Activated T-cell treated with anti-CD3 and anti-CD28 coated beads, Interleukin-2, amount 50 U/mL, for 4 hours (primary cell): ENCODE data around the gene FAM3A. TPM values are rescaled to one million over a fixed set of nuclear protein-coding genes. Genes with fewer than 3 reads are reported as not detected.
"Not testable (repeated sequence)": the region's sequence is repeated elsewhere in the genome, so short reads cannot be mapped to it uniquely, and the experiment has no call there.

Source experiments
- ATAC-seq, 2 donors: fragments of 200-7000 bp; cut with Tn5 transposase; one replicate each; pipeline ENCODE4 v1.10.0; 2021
- DNase-seq: peaks from one replicate; pipeline ENCODE4 v3.0.0-alpha.2; 2020
- H3K27me3 Mint-ChIP-seq: one replicate; pipeline ENCODE4 v1.8.0; 2021; ENCODE audit warnings: low read depth, mixed read lengths
- H3K36me3 Mint-ChIP-seq: one replicate; pipeline ENCODE4 v1.8.0; 2022; ENCODE audit warnings: mixed read lengths; ENCODE audit not compliant: insufficient read depth
- H3K4me1 Mint-ChIP-seq: one replicate; pipeline ENCODE4 v1.8.0; 2021; ENCODE audit warnings: low read depth, mixed read lengths
- H3K4me3 Mint-ChIP-seq: one replicate; pipeline ENCODE4 v1.8.0; 2021; ENCODE audit warnings: mild to moderate bottlenecking, moderate library complexity, mixed read lengths
- H3K9me3 Mint-ChIP-seq: one replicate; pipeline ENCODE4 v1.8.0; 2021; ENCODE audit warnings: mixed read lengths
- total RNA-seq, 3 donors: library from RNA; stranded (reverse); gene quantifications; one replicate each; pipeline ENCODE4 v1.2.1, GENCODE V29; 2021

FAM3A gene, protein sequence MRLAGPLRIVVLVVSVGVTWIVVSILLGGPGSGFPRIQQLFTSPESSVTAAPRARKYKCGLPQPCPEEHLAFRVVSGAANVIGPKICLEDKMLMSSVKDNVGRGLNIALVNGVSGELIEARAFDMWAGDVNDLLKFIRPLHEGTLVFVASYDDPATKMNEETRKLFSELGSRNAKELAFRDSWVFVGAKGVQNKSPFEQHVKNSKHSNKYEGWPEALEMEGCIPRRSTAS
- total RNA-seq: 10 to 100 TPM; 30.4 to 40.7 (median 30.8) TPM

GRCh38 chrX:154515966-154516655 is at the start of gene FAM3A:
Gene FAM3A (minus strand): TSS chrX:154516232. CDS start chrX:154515772, 460 bp downstream.
- Mint-ChIP-seq H3K4me1 (peaks cover 26% of the 10 kb centered on the region), H3K27me3 (no peaks in the 10 kb centered on the region), H3K4me3 (peak within 1 kb of the TSS; percentile 84), H3K9me3 (no peaks in the 10 kb centered on the region), H3K36me3 (peaks cover 2% of the 10 kb centered on the region)
- DNase-seq (peak; percentile 92), ATAC-seq (peak; percentile 96 to 98)

DNA sequence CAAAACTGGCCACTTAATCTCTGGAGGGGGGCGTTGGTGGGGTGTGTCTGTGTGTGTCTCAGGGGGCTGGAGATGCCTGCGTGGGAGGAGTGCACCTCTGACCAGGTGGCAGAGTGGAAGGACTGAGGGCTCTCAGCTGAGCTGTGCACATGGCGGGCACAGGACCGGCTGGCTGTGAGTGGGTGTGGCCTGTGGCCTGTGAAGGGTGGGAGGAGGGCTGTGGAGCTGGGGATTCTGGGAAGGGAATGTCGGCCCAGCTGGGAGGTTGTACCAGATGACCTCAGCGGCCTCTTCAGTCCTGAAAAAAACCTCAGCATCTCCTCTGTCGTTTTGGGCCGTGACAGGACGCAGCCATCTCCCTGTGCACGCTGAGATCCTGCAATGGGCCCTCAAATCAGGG is 46.3 kb upstream of the FAM3A start:
- H3K9me3 Mint-ChIP-seq, DNase-seq, H3K4me3 Mint-ChIP-seq, ATAC-seq, H3K4me1 Mint-ChIP-seq, H3K36me3 Mint-ChIP-seq, H3K27me3 Mint-ChIP-seq: not testable (repeated sequence)

DNA sequence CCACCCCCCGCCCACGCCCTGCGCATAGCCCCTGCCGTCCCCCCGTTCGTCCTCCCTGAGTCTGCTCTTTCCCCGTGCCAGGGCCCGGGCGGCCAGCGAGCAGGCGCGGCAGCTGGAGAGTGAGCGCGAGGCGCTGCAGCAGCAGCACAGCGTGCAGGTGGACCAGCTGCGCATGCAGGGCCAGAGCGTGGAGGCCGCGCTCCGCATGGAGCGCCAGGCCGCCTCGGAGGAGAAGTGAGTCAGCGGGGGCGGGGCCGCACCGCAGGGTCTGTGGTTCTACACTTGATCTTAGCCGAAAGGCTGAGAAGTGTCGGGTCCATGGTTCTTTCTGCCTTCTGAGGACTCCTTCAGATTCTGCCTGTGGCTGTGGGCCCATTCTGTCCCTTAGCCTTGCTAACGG is 44.3 kb upstream of the FAM3A start:
- not testable (repeated sequence) for H3K4me3 Mint-ChIP-seq, H3K27me3 Mint-ChIP-seq, H3K36me3 Mint-ChIP-seq, H3K9me3 Mint-ChIP-seq, ATAC-seq, H3K4me1 Mint-ChIP-seq, DNase-seq

DNA sequence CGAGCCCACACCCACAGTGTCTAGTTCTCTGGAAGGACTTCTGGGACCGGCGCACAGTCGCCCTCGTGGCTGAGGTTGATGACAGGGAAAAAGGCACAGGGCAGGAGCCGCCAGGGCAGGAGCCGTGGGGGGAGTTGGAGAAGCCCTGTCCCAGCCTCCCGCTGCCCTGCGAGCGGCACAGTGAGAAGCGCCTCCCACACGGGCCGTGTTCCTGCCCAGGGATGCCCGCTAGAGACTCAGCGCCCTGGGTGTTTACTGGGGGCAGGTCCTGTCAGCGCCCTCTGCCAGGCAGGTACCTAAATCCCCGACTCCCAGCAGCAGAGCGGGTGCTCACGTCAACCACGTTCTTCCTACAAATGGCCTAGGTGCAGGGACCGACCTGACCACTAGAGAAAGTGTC is 42.9 kb upstream of the FAM3A start:
- H3K4me1 Mint-ChIP-seq, DNase-seq, ATAC-seq, H3K36me3 Mint-ChIP-seq, H3K9me3 Mint-ChIP-seq, H3K4me3 Mint-ChIP-seq, H3K27me3 Mint-ChIP-seq: not testable (repeated sequence)

DNA sequence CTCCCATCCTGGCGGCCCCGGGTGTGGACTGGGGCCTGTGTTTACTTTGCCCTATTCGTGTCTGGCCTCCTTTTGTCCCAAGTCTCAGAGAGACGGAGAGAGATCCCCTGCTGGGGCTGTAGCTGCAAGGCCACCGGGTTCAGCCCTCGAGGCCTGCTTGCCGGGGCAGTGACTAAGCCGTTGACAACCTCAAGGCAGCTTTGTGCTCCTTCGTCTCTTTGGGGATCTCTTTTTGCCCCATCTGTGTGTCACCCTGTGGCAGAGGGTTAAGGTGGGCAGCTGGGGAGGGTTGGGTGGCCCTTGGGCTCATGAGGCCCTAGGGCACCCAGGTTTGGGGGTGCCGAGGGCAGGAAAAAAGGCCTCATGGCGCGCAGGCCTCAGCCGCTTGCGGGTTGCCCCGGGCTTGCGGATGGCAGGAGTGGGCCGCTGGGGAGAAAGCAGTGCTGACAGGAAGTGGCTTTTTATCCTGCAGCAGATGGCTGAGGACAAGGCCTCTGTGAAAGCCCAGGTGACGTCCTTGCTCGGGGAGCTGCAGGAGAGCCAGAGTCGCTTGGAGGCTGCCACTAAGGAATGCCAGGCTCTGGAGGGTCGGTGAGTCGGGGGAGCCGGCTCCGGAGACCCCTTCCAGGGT is 42.1 kb upstream of the FAM3A start:
- peak; percentile 73 to 83 for ATAC-seq
- not testable (repeated sequence) for H3K4me3 Mint-ChIP-seq, DNase-seq, H3K36me3 Mint-ChIP-seq, H3K27me3 Mint-ChIP-seq, H3K4me1 Mint-ChIP-seq, H3K9me3 Mint-ChIP-seq

DNA sequence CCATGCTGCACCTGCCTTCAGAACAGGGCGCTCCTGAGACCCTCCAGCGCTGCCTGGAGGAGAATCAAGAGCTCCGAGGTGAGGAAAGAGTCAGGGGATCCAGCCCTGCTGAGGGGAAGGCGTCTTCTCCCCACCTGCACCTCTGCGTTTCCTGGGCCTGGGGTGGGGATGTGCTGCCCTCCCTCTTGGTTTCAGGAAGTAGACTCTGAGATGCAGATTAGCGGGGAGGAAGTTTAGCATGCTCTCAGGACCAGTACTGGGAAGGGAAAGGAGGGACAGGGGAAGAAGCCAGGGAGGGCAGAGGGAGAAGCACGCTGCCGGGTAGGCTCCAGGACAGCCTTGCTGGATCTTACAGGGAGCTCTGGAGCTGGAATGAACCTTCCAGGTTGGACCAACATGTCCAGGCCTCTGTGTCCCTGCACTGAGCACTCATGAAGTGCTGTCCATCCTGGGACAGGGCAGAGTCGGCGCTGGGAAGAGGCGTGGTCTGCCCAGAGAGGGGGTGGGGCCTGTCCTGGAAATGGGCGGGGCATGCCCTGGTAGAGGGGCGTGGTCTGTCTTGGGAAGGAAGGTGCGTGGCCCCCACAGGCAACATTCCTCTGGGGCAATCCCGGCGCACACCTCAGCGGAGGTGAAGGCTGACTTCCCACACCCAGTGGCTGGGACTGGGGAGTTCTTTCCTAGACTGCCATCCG is 36.2 kb upstream of the FAM3A start:
- peaks cover 30% of the 10 kb centered on the region for H3K4me1 Mint-ChIP-seq
- H3K9me3 Mint-ChIP-seq, H3K4me3 Mint-ChIP-seq, H3K27me3 Mint-ChIP-seq, ATAC-seq, DNase-seq: not testable (repeated sequence)
- H3K36me3 Mint-ChIP-seq: peaks cover 15% of the 10 kb centered on the region

DNA sequence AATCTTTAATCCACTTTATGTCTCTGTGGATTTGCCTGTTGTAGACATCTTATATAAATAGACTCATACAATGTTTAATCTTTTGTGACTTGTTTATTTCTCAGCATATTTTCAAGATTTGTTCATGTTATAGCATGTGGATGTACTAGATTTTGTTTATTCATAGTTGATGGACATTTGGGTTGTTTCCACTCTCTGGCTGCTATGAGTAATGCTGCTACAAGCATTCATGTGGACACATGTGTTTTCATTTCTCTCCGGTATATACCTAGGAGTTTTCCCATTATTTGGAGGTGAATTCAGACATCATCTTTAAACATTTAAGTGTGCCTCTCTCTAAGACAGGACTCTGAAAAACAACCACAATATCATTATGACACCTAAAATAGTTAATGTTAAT is 33.7 kb upstream of the FAM3A start:
- Mint-ChIP-seq H3K4me1 (peaks cover 34% of the 10 kb centered on the region), H3K27me3 (no peaks in the 10 kb centered on the region), H3K4me3 (peak overlapping the region; percentile 99), H3K36me3 (peaks cover 17% of the 10 kb centered on the region), H3K9me3 (no peaks in the 10 kb centered on the region)
- ATAC-seq (no peak), DNase-seq (no peak)

DNA sequence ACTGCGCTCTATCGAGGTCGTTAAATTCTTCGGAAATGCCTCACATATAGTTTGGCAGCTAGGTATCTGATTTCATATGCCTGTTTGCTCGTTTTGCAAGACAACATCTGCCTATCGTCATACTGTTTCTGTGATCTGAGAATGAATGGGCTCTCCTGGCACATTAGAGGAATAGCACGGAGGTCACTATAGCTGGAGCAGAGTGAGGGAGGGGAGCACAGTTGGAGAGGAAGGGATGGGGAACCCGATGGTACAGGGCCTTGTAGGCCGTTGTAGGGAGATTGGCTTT is 31.9 kb upstream of the FAM3A start:
- Mint-ChIP-seq H3K27me3 (no peaks in the 10 kb centered on the region), H3K4me1 (peaks cover 45% of the 10 kb centered on the region), H3K9me3 (no peaks in the 10 kb centered on the region), H3K4me3 (peak overlapping the region; percentile 99), H3K36me3 (peaks cover 15% of the 10 kb centered on the region)
- ATAC-seq (no peak), DNase-seq (no peak)

GRCh38 chrX:154547245-154548027 is 31.4 kb upstream of the FAM3A start, which contains the start of gene IKBKG:
Gene IKBKG (plus strand): TSS chrX:154547620. CDS start chrX:154552003, 4,383 bp downstream.
- ATAC-seq (peak; percentile 81 to 85), DNase-seq (peak; percentile 83)
- H3K36me3 Mint-ChIP-seq: peaks cover 18% of the 10 kb centered on the region
- H3K9me3 Mint-ChIP-seq: no peaks in the 10 kb centered on the region
- peak within 1 kb of the TSS; percentile 99 for H3K4me3 Mint-ChIP-seq
- no peaks in the 10 kb centered on the region for H3K27me3 Mint-ChIP-seq
- H3K4me1 Mint-ChIP-seq: peaks cover 50% of the 10 kb centered on the region

- H3K4me1 Mint-ChIP-seq: peaks cover 50% of the 10 kb centered on the region
- peak; percentile 73 for DNase-seq
- H3K4me3 Mint-ChIP-seq: peak within 1 kb of the TSS; percentile 99
- ATAC-seq: peak; percentile 69 to 74
- H3K27me3 Mint-ChIP-seq: no peaks in the 10 kb centered on the region
- H3K9me3 Mint-ChIP-seq: no peaks in the 10 kb centered on the region
- H3K36me3 Mint-ChIP-seq: peaks cover 23% of the 10 kb centered on the region
These were observed 30.6 kb upstream of the FAM3A start, which contains the start of gene G6PD for GRCh38 chrX:154546354-154547244. Gene G6PD (minus strand): TSS chrX:154546846. CDS start chrX:154546155, 691 bp downstream.

DNA sequence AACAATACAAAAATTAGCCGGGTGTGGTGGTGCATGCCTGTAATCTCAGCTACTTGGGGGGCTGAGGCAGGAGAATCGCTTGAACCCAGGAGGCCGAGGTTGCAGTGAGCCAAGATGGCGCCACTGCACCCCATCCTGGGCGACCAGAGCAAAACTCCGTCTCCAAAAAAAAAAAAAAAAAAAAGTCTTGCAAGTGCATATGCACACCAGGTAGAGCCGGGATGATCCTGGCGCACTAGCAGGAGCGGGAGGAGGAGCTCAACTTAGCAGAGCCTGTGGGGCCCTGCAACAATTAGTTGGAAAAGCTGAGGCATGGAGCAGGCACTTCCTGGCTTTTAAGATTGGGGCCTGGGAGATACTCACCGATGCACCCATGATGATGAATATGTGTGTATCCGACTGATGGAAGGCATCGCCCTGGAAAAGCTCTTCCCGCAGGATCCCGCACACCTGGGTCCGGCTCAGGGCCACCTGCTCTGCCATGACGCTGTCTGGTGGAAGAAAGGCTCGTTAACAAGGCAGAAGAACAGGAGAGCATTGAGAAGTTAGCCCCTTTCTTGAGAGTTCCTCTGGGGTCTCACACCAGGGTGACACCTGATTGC is 29.7 kb upstream of the FAM3A start:
- Mint-ChIP-seq H3K4me1 (peaks cover 52% of the 10 kb centered on the region), H3K4me3 (peak overlapping the region; percentile 76), H3K27me3 (no peaks in the 10 kb centered on the region), H3K9me3 (no peaks in the 10 kb centered on the region), H3K36me3 (peaks cover 23% of the 10 kb centered on the region)
- DNase-seq (no peak), ATAC-seq (no peak)

DNA sequence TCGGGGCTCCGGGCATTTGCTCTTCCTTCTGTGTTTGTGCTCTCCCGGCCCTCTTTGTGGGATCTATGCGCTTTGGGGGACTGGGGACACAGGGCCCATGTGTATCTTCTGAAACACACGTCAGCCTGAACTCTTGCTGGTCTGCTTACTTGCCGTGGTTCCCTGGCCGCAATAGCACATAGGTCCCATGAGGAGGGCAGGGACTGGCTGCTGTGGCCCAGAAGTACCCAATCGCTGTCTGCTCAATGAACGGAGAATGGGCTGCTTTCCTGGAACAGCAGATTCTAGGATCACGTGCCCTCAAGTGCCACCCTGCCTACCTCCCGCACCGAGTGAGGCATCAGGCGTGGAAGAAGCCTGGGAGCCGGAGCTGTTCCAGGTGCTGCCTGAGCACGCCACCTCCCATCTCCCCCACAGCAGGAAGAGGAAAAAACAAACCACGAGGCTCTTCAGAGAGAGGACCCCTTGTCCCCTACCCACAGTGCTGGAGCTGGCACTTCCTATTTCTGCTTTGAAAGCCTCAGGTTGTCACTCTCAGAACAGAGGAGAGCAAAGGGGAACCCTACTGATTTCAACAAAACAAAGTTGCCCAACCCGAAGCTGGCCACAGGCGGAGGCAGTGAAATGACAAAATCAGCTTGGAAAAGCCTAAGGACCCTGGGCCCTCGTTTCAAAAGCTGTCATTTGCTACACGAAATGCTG is 26.8 kb upstream of the FAM3A start:
- H3K36me3 Mint-ChIP-seq: peaks cover 14% of the 10 kb centered on the region
- DNase-seq: no peak
- ATAC-seq: peak in 1 of 2 donors; percentile 2
- H3K9me3 Mint-ChIP-seq: no peaks in the 10 kb centered on the region
- H3K4me3 Mint-ChIP-seq: peak overlapping the region; percentile 84
- peaks cover 36% of the 10 kb centered on the region for H3K4me1 Mint-ChIP-seq
- H3K27me3 Mint-ChIP-seq: no peaks in the 10 kb centered on the region
